Measurements from ENCODE around the gene SMOC2.

SMOC2 gene

DNA sequence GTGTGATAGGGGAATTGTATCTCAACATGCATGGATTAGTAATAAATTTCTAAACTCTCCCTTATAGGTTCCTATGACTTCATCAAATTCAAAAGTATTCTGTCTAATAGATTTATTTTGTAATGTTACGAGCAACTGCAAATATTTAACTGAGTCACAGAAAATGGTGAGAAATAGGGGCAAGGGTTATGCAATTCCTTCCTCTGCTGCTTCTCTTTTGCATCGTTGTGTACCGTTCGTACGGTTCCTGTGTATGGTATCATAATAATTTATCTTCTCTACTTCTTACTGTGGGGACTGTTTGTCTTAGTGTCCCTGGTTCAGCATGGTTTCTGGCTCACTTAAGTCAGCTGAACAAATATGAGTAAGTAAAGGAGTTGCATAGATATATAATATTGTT lies 44.8 kb downstream of the SMOC2 start:
- DNase-seq (ENCODE audit: low spot score), result no peak

DNA sequence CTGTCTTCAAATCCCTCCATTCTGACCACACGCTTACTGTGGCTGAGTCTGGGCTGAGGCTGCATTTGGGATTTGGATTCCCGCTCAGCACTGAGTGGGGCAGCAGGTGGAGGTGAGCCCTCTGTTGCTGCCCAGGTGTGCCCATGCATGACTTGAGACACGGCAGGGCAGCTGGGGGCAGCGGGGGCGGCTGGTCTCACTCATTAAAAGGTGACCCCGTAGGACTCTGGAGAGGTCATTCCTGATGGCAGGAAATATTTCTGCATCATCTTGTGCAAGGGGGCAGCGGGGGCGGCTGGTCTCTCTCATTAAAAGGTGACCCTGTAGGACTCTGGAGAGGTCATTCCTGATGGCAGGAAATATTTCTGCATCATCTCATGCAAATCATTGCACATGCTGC lies 49.8 kb downstream of the SMOC2 start:
- no peak for DNase-seq (ENCODE audit: low spot score)

DNA sequence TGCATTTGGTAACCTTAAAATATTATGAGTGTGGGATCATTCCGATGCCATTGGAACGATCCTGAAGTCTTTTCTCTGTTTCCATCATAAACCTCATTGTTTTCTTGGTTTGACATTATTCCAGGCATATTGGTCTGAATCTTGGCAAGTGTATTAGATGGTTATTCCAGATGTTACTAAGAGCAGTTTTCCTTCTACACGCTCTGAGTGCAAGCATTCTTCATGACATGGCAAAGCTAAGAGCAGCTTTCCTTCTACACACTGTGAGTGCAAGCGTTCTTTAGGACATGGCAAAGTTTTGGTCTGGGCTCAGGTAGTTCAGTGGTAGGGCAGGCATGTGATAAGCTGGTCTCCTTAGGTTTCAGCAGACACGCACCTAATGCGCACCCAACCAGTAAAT lies 53.0 kb downstream of the SMOC2 start:
- no peak for DNase-seq (ENCODE audit: low spot score)

DNA sequence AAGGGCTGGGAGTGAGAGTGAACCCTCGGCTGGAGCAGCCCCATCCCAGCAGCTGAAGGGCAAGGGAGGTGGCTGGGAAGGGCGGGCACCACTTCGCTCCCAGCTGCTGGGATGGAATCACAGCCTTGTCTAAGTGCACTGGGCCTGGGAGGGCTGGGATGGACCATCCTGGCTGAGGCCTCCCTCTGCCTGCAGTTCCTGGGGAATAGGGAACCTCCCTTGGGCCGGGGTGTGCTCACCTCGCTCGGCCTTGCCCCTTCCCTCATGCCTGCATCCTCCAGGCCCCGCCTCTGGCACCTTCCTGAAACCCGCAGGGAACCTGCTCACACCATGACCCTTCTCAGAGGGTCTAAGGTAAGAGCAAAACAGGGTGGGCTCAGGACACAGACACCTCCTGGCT lies 53.7 kb downstream of the SMOC2 start:
- DNase-seq (ENCODE audit: low spot score), result no peak

DNA sequence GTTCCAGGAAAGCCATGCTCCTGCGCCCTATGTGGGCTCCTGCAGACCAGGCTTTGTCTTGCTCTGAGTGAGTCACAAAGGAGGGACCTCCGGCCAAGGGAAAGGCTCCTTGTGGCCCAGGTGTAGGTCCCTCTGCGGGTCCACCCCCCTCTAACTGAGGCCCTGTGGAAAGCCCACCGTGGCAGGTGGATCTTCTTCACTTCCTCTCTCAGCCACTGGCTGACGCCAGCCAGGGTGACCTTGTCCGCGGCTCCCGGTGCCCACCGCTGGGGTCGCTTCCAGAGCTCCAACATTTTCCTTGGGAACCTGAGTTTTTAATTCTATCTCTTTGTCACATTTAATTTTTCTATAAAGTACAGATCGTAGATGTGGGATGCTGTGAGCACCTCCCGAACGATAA lies 54.1 kb downstream of the SMOC2 start:
- DNase-seq (ENCODE audit: low spot score), result no peak

DNA sequence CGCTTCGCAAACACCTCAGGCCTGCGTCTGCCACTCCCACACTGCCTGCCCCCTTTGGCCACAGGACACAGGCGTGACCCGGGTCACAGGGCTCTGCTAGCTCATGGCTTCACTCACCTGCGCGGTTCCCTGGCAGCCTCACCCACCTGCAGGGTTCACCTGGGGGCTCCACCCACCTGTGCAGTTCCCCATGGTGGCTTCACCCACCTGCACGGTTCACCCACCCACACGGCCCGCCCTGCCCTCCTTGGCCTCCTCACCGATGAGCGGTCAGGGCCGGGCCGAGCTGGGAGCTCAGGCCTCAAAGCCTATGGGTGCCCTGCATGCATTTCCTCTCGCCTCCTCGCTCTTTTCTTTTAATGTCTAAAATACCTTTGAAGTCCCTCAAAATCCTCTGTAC lies 54.7 kb downstream of the SMOC2 start:
- no peak for DNase-seq (ENCODE audit: low spot score)

DNA sequence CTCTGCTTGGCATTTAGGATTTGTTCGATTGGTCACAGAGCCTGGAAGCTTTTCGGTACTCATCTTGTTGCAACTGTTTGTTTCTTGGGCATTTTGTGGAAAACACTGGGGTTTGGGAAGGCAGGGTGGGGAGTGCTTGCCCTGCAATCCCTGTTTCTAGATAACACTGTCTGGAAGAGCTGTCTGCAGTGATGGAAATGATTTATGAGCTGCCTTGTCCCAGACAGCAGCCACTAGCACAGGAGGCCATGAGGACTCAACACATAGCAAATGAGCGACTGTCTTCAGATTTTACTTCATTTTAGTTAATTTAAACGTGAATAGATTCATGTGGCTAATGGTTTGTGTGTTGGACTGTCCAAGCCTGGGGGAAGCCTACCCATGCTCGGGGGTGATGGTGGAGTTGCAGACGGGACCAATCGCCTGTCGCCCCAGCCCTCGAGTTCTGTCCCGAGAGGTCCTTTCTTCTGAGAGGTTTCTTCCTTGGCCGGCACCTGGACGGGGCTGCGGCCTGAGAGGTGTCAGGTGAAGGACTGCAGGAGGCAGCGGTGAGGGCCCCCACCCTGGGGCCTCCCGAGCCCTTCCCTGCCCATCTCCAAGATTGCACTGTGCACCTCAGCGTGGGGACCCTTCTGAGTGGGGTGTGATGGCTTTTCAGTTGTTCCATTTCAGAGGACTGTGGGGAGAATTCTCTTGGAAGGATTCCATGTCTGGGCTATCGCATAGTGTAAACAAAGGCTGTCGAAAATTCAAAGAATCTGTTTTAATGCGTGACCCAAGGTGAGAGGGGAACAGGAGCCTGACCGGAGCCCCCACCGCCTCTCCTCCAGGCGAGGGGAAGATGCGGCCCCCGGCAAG lies 55.4 kb downstream of the SMOC2 start:
- no peak for DNase-seq (ENCODE audit: low spot score)

DNA sequence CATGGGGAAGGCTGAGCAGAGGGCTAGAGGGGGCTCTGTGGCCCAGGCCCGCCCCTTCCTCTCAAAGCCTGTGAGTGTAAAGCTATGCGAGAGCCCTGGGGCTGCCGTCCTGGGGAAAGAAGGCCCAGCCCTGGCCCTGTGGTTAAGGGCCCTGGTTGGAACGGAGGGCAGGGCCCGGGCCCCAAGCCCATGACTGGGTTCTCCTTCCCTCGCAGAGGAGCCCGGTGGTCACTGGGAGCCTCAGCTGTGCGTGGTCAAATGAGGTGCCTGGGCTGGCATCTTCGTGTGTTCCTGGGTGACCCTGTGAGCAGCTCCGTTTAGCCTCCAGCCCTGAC lies 56.0 kb downstream of the SMOC2 start:
- DNase-seq (ENCODE audit: low spot score), result no peak

DNA sequence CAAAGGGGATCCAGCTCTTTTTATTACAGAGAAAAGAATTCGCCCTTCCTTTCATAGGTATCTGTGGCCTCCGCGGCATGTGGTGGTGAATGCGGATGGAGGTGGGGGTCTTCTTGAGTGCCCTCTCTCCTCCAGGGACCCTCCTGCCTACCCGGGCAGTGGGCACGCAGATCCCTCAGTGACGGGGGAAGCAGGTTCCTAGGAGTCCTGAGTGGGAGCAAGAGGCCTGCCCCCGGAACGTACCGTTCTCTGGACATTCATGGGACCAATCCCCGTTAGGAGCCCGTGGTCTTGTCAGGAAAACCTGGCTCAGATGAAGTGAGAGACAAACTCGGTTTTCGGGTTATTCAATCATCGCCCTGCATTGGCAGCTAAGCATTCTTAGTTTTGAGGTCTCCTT lies 56.4 kb downstream of the SMOC2 start:
- DNase-seq (ENCODE audit: low spot score), result no peak

DNA sequence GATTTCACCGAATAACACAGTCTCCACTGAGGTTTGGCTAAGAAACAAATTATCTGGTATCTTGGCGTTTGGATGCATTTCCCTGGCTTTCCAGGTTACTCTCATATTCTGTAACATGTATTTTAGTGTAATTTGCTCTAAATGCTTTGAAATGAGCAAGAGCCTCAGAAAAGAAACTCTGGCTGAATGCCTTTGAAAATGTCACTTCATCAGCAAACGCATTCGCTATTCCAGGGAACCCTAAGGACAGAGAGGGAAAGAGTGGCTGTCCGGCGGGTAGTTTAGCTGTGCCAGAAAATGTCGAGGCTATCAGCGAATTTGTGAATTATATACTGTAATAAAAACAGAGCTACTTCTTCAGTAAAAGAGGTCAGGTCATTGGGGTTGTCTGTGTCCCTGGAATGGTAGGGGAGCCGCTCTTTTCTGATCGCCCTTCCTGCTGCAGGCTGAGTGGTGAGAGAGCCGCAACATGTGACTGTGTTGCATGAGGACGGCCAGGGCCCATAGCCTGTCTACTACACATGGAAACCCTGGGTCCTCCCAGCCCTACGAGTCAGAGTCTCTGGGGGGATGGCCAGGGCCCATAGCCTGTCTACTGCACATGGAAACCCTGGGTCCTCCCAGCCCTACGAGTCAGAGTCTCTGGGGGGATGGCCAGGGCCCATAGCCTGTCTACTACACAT lies 57.3 kb downstream of the SMOC2 start:
- DNase-seq (ENCODE audit: low spot score), result no peak

DNA sequence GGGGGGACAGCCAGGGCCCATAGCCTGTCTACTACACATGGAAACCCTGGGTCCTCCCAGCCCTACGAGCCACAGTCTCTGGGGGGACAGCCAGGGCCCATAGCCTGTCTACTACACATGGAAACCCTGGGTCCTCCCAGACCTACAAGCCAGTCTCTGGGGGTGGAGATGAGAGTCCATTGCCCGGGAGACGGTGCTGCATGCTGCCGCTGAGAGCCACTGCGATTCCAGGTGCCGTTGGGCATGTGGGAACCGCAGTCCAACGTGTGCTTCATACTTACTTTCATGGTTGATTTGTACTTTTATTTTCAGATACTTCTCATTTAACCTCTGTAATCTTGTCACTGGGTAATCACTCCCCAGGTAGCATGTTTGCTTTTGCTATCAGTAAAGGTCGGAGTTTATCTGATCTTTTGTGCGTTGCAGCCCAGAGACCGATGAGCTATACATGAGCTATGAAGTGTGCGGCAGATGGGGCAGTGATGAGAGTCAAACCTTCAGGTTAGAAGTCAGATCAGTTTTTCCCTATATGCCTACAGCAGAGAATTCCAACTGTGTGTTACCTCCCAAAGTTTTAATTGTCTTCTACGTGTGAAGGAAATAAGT lies 58.2 kb downstream of the SMOC2 start:
- no peak for DNase-seq (ENCODE audit: low spot score)

DNA sequence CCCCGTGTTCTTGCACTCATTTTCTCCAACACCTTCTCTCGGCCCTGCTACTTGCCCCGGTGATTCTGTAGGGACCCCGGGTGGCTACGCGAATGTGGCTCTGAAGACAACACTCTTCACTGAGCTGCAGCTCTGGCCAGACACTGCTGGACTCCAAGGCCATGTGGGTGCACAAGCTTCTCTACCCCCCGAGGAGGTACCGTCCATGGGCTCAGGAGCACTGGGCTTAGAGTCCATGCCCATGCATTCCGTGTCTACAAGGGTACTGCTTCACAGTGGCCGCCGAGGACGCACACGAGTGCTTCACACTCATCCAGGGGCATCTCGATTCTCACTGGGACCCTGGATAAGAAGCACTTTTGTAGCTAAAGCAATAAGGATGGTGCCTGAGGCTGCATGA lies 59.5 kb downstream of the SMOC2 start:
- no peak for DNase-seq (ENCODE audit: low spot score)

DNA sequence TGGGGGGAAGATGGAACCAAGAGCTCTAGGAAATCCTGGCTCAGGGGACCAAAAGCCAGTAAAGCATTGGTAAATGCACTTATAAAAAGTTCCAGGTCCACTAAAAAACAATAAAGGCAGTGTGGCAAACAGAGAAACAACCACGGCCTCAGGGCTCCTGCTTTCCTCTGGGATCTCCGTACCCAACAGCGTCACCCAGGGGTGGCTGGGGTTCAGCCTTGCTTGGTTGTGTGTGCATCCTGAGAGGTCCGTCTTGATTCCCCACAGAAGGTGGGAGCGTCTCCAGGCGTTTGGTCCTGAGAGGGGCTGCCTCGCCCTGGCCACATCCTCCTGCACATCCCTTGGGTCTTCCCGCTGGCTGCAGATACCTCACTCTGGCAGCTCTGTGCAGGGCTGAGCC lies 60.6 kb downstream of the SMOC2 start:
- no peak for DNase-seq (ENCODE audit: low spot score)

DNA sequence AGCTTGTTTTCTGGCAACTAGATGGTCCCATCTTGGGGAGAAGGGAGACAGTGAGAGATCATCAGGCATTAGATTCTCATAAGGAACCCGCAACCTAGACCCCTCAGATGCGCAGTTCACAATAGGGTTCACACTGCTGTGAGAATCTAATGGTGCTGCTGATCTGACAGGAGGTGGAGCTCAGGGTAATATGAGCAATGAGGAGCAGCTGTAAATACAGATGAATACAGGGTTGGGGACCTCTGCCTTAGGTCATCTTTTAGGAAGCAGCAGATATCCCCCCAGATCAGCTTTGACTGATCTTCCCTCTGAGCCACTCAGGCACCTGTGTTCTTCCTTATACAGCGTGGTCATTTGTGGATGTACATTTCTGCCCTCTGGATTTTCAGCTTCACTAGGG lies 63.4 kb downstream of the SMOC2 start:
- DNase-seq (ENCODE audit: low spot score), result no peak

DNA sequence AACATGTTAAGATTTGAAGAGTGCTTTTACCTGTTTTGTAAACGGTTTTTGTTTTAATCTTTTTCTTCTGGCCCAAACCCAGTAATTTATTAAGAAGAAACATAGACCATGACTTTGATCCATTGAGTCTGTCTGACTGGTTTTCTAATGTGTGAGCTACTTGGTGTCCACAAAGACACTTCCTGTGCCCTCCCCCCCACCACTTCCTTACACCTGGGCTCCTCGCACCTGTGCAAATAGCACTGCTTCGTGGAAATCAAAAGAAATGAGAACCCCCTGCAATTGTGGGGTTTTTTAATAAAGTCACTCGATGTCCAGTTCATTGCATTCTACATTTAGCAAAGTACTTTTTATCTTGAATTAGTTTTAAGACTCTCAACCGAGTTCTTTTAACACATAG lies 65.5 kb downstream of the SMOC2 start:
- DNase-seq (ENCODE audit: low spot score), result no peak

DNA sequence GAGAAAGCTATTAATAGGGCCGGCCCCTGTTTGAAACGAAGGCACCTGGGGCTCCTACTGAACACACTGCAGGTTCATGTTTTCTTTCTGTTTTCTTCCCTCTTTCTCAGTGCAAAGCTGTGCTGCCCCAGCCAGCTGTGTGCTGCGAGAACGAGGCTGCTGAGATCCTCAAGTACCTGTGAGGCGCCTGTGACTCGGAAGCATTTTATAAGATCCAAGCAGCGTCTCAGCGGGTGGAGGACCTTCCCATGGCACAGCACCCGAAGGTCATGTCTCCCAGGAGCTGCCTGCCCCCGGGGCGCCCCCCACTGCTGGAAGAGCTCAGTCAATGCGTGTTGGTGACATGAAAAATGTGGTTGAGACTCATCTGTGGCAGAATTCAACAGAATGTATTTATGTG lies 66.3 kb downstream of the SMOC2 start:
- no peak for DNase-seq (ENCODE audit: low spot score)

DNA sequence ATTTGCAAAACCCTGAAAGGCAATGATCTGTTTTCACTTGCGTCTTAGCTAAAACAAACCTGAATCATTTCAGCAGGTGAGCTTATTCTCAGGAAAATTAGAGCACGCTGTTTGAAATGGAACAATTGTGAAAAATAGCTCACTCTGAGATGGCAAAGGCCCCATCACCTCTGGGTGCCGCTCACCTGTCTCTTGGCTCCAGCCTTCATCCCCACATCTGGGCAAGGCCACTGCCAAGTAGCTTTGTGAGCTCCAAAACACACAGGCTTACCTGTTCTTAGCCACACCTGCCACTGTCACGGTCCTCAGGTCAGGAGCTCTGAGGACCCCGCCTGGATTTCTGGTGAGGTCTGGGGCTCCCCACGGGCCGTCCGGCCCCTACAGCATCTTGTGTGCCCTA lies 66.7 kb downstream of the SMOC2 start:
- no peak for DNase-seq (ENCODE audit: low spot score)

DNA sequence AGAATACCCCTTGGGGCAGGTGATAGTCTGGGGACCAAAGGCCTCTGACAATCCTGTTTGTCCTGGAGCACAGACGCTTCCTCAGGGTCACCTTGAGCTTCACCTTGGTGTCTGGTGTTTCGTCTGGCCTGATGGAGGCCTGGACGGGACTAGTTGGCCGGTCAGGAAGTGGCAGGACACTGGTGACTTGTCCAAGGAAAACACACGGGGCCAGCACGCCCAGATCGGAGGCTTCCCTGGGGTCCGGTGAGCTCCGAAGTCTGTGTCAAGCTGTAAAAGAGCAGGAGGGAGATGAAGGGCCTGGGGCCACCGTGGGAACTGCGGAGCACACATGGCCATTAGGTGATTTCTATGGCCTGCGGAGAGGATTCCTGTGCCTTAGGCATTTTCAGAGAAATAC lies 67.9 kb downstream of the SMOC2 start:
- no peak for DNase-seq (ENCODE audit: low spot score)

DNA sequence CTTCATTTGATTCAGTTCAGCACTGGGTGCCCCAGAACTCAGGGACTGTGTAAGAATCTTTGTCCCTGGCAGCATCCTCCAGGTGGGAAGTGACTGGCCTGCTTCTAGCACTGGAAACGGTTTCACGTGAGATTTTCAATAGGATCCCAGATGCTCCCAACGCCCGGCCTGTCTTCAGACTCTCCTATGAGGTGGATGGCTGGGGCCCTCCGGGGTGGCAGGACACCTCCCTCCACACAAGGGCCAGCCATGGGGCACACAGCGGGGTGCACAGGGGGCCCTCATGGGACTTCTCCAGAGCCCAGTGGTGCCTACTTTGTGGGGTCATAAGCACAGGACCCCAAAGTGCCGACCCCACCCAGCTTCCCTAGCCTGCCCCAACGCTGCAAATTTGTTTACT lies 72.8 kb downstream of the SMOC2 start:
- no peak for DNase-seq (ENCODE audit: low spot score)

DNA sequence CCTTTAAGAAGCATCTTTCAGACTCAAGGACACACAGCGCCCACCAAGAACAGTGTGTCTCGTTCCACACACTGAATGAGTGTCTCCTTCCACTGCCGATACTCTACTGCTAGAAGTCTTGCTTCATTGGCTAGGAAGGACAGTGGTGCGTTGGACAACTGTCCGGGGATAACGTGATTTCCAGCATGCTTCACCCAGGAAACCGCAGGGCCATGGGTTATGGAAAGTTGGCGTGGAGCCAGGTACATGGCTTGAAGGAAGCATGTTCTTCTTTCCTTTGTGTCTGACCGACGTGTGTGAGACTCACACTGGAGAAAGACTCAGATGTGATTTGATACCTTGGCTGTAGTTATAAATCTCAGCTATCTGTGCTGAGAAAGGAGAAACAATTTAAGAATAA lies 73.2 kb downstream of the SMOC2 start:
- peak; percentile 5 for DNase-seq (ENCODE audit: low spot score)

DNA sequence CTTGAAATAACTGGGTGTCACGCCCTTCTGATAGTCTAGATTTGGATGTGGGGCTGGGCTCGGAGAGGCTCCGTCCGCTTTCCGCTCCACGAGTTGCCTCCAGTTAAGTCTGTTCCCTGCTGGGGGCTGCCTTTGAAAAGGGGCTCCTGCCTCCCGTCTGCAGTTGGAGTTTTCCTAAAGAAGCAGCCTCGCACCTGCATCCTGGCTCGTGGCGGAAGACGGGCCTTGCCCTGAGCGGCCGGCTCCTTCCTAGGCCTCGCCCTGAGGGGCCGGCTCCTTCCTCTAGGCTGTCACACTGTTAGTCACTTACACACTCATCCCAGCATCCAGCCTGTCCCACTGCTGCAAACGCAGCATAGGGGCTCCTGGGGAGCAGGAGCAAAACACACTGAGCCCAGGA lies 74.4 kb downstream of the SMOC2 start:
- DNase-seq (ENCODE audit: low spot score), result no peak

DNA sequence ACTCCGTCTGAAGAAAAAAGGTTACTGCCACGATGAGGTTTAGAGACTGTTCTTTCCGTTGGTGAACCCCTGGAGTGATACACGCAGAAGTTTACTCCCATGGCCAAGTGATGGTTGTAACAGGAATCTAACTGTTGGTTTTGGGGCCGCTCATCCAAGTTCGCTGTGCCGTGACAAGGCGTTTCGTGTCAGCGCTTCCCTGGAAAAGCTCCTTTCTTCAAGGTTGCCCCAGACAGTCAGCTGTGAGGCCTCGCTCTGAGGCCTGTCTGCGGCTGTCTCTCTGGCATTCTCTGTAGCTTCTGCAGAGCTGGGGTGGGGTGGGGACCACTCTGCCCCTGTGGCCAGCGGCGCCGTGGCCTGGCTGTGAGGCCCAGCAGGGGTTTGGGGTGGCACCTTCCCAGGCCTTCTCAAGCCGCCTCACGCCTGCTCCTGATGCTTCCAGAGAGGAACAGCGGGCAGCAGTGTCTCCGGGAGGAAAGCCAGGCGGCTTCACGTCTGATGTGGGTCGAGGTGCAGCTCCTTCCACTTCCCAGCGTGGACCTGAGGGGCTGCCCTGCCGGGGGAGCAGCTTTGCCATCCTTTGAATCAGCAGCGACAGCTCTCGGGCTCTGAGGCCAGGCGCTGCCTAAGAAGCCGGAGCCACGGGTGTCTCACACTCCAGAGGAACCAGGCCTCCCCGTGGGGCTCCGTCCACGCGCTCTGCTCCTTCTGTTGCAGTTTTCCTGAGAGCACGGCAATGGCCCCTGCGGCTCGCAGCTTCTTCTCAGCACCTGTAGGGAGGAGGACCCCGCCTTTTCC lies 76.2 kb downstream of the SMOC2 start:
- no peak for DNase-seq (ENCODE audit: low spot score)
